ENCODE data around the gene PRKN. TPM values are rescaled to one million over a fixed set of nuclear protein-coding genes. Genes with fewer than 3 reads are reported as not detected.

The PRKN gene
- total and polyA plus RNA-seq, 2 donors = 3.5 to 6.5 TPM

GRCh38 chr6:161438430-161439030 is 1289.0 kb downstream of the PRKN start:
- peaks cover 2% of the 10 kb centered on the region for H3K4me1 ChIP-seq (ENCODE audit: insufficient read depth)
- H3K36me3 ChIP-seq (ENCODE audit: insufficient read depth) = no peaks in the 10 kb centered on the region
- H3K27ac ChIP-seq (ENCODE audit: low read depth) = no peak overlapping the region
- no peak for DNase-seq (ENCODE audit: extremely low spot score)
- WGBS = 95% methylated on average over 12 of the region's 12 CpGs
- no peak overlapping the region for H3K4me3 ChIP-seq (ENCODE audit: low read depth, low read length)

- Histone ChIP-seq H3K4me3 (ENCODE audit: low read depth, low read length) (no peak overlapping the region), H3K27ac (ENCODE audit: low read depth) (no peak overlapping the region), H3K36me3 (ENCODE audit: insufficient read depth) (no peaks in the 10 kb centered on the region), H3K4me1 (ENCODE audit: insufficient read depth) (peaks cover 2% of the 10 kb centered on the region)
- 94% methylated on average over 3 of the region's 3 CpGs for WGBS
- DNase-seq (ENCODE audit: extremely low spot score) = no peak
Observed at GRCh38 chr6:161437851-161438250, 1289.7 kb downstream of the PRKN start.

- Histone ChIP-seq H3K36me3 (ENCODE audit: insufficient read depth) (no peaks in the 10 kb centered on the region), H3K4me3 (ENCODE audit: low read depth, low read length) (no peak overlapping the region), H3K27ac (ENCODE audit: low read depth) (no peak overlapping the region), H3K4me1 (ENCODE audit: insufficient read depth) (peaks cover 2% of the 10 kb centered on the region)
- DNase-seq (ENCODE audit: extremely low spot score) = no peak
- 86% methylated on average over 7 of the region's 7 CpGs for WGBS
Observed at GRCh38 chr6:161436106-161436876, 1291.3 kb downstream of the PRKN start.

GRCh38 chr6:161435748-161436070 is 1291.9 kb downstream of the PRKN start:
- DNase-seq (ENCODE audit: extremely low spot score) = no peak
- Histone ChIP-seq H3K4me1 (ENCODE audit: insufficient read depth) (peaks cover 2% of the 10 kb centered on the region), H3K27ac (ENCODE audit: low read depth) (no peak overlapping the region), H3K36me3 (ENCODE audit: insufficient read depth) (no peaks in the 10 kb centered on the region), H3K4me3 (ENCODE audit: low read depth, low read length) (no peak overlapping the region)
- WGBS = 28% methylated on average over 1 of the region's 1 CpG

GRCh38 chr6:161434921-161435747 is 1292.4 kb downstream of the PRKN start:
- 26% methylated on average over 9 of the region's 9 CpGs for WGBS
- H3K36me3 ChIP-seq (ENCODE audit: insufficient read depth) = no peaks in the 10 kb centered on the region
- DNase-seq (ENCODE audit: extremely low spot score) = peak; percentile 41
- H3K4me1 ChIP-seq (ENCODE audit: insufficient read depth) = peaks cover 2% of the 10 kb centered on the region
- no peak overlapping the region for H3K27ac ChIP-seq (ENCODE audit: low read depth)
- no peak overlapping the region for H3K4me3 ChIP-seq (ENCODE audit: low read depth, low read length)

GRCh38 chr6:161434350-161434749 is 1293.2 kb downstream of the PRKN start:
- H3K36me3 ChIP-seq (ENCODE audit: insufficient read depth) = no peaks in the 10 kb centered on the region
- 34% methylated on average over 9 of the region's 9 CpGs for WGBS

GRCh38 chr6:161432546-161432945 is 1295.0 kb downstream of the PRKN start:
- no peak for DNase-seq (ENCODE audit: extremely low spot score)
- no peak overlapping the region for H3K27ac ChIP-seq (ENCODE audit: low read depth)
- no peak overlapping the region for H3K4me3 ChIP-seq (ENCODE audit: low read depth, low read length)
- H3K36me3 ChIP-seq (ENCODE audit: insufficient read depth) = no peaks in the 10 kb centered on the region
- peaks cover 2% of the 10 kb centered on the region for H3K4me1 ChIP-seq (ENCODE audit: insufficient read depth)
- 95% methylated on average over 3 of the region's 3 CpGs for WGBS

More at GRCh38 chr6:161434350-161434749, 1293.2 kb downstream of the PRKN start:
- Histone ChIP-seq H3K27ac (ENCODE audit: low read depth) (no peak overlapping the region), H3K4me1 (ENCODE audit: insufficient read depth) (peaks cover 2% of the 10 kb centered on the region), H3K4me3 (ENCODE audit: low read depth, low read length) (no peak overlapping the region)
- DNase-seq (ENCODE audit: extremely low spot score) = no peak

GRCh38 chr6:161429921-161430490 is 1297.6 kb downstream of the PRKN start:
- DNase-seq (ENCODE audit: extremely low spot score) = no peak
- Histone ChIP-seq H3K4me3 (ENCODE audit: low read depth, low read length) (no peak overlapping the region), H3K27ac (ENCODE audit: low read depth) (no peak overlapping the region), H3K36me3 (ENCODE audit: insufficient read depth) (no peaks in the 10 kb centered on the region), H3K4me1 (ENCODE audit: insufficient read depth) (peaks cover 2% of the 10 kb centered on the region)
- WGBS = 91% methylated on average over 3 of the region's 3 CpGs

- Histone ChIP-seq H3K4me1 (ENCODE audit: insufficient read depth) (no peaks in the 10 kb centered on the region), H3K4me3 (ENCODE audit: low read depth, low read length) (no peak overlapping the region), H3K36me3 (ENCODE audit: insufficient read depth) (no peaks in the 10 kb centered on the region), H3K27ac (ENCODE audit: low read depth) (no peak overlapping the region)
- no peak for DNase-seq (ENCODE audit: extremely low spot score)
Observed at GRCh38 chr6:161424421-161424820, 1303.1 kb downstream of the PRKN start.

- no peak for DNase-seq (ENCODE audit: extremely low spot score)
- Histone ChIP-seq H3K4me3 (ENCODE audit: low read depth, low read length) (no peak overlapping the region), H3K4me1 (ENCODE audit: insufficient read depth) (no peaks in the 10 kb centered on the region), H3K27ac (ENCODE audit: low read depth) (no peak overlapping the region), H3K36me3 (ENCODE audit: insufficient read depth) (no peaks in the 10 kb centered on the region)
- WGBS = 75% methylated on average over 16 of the region's 16 CpGs
Observed at GRCh38 chr6:161422710-161423680, 1304.6 kb downstream of the PRKN start.

GRCh38 chr6:161418463-161418945 is 1309.1 kb downstream of the PRKN start:
- 8% methylated on average over 7 of the region's 7 CpGs for WGBS
- DNase-seq (ENCODE audit: extremely low spot score) = peak; percentile 81
- no peak overlapping the region for H3K27ac ChIP-seq (ENCODE audit: low read depth)

GRCh38 chr6:161417717-161418462 is 1309.7 kb downstream of the PRKN start:
- no peak for DNase-seq (ENCODE audit: extremely low spot score)
- H3K27ac ChIP-seq (ENCODE audit: low read depth) = no peak overlapping the region
- H3K4me3 ChIP-seq (ENCODE audit: low read depth, low read length) = no peak overlapping the region
- H3K36me3 ChIP-seq (ENCODE audit: insufficient read depth) = no peaks in the 10 kb centered on the region
- 28% methylated on average over 8 of the region's 8 CpGs for WGBS
- no peaks in the 10 kb centered on the region for H3K4me1 ChIP-seq (ENCODE audit: insufficient read depth)

More at GRCh38 chr6:161418463-161418945, 1309.1 kb downstream of the PRKN start:
- H3K4me3 ChIP-seq (ENCODE audit: low read depth, low read length) = no peak overlapping the region
- H3K36me3 ChIP-seq (ENCODE audit: insufficient read depth) = no peaks in the 10 kb centered on the region
- no peaks in the 10 kb centered on the region for H3K4me1 ChIP-seq (ENCODE audit: insufficient read depth)
